ENCODE results near the gene CHCHD6.

Gene CHCHD6

GRCh38 chr3:127006781-127007436, 302.9 kb downstream of the CHCHD6 start:
- Histone ChIP-seq H3K36me3 (ENCODE audit: control insufficient read depth, insufficient read depth, low read length) (peaks cover 42% of the 10 kb centered on the region), H3K27me3 (ENCODE audit: control insufficient read depth, insufficient read depth, low read length) (no peaks in the 10 kb centered on the region), H3K4me3 (ENCODE audit: low read depth, low read length) (no peak overlapping the region), H3K27ac (ENCODE audit: low read depth, low read length) (no peak overlapping the region), H3K9ac (ENCODE audit: low read depth, low read length) (no peak overlapping the region), H3K4me1 (ENCODE audit: control insufficient read depth, insufficient read depth, low read length) (peaks cover 7% of the 10 kb centered on the region), H3K9me3 (ENCODE audit: control insufficient read depth, insufficient read depth, low read length) (no peaks in the 10 kb centered on the region)

GRCh38 chr3:127008236-127008635, 304.2 kb downstream of the CHCHD6 start:
- no peaks in the 10 kb centered on the region for H3K27me3 ChIP-seq (ENCODE audit: control insufficient read depth, insufficient read depth, low read length)
- H3K27ac ChIP-seq (ENCODE audit: low read depth, low read length), result no peak overlapping the region
- no peaks in the 10 kb centered on the region for H3K9me3 ChIP-seq (ENCODE audit: control insufficient read depth, insufficient read depth, low read length)
- H3K36me3 ChIP-seq (ENCODE audit: control insufficient read depth, insufficient read depth, low read length), result peaks cover 54% of the 10 kb centered on the region
- no peak overlapping the region for H3K9ac ChIP-seq (ENCODE audit: low read depth, low read length)
- H3K4me3 ChIP-seq (ENCODE audit: low read depth, low read length), result no peak overlapping the region
- no peaks in the 10 kb centered on the region for H3K4me1 ChIP-seq (ENCODE audit: control insufficient read depth, insufficient read depth, low read length)

- H3K27me3 ChIP-seq (ENCODE audit: control insufficient read depth, insufficient read depth, low read length), result no peaks in the 10 kb centered on the region
- no peaks in the 10 kb centered on the region for H3K4me1 ChIP-seq (ENCODE audit: control insufficient read depth, insufficient read depth, low read length)
- H3K9ac ChIP-seq (ENCODE audit: low read depth, low read length), result no peak overlapping the region
- H3K4me3 ChIP-seq (ENCODE audit: low read depth, low read length), result no peak overlapping the region
- H3K36me3 ChIP-seq (ENCODE audit: control insufficient read depth, insufficient read depth, low read length), result peaks cover 57% of the 10 kb centered on the region
- no peak overlapping the region for H3K27ac ChIP-seq (ENCODE audit: low read depth, low read length)
- no peaks in the 10 kb centered on the region for H3K9me3 ChIP-seq (ENCODE audit: control insufficient read depth, insufficient read depth, low read length)
Measured at GRCh38 chr3:127009531-127009930, 305.5 kb downstream of the CHCHD6 start.

All from HUES48 (cell line).